Osteoblast (primary cell): ENCODE measurements around the gene BMP2. TPM values are rescaled to one million over a fixed set of nuclear protein-coding genes. Genes with fewer than 3 reads are reported as not detected.

Experiments used
- DNase-seq: peaks from one replicate; pipeline ENCODE4 v3.0.0; 2011; ENCODE audit warnings: low spot score, mixed read lengths; ENCODE audit not compliant: insufficient read length; ENCODE audit errors: missing footprints
- H2AFZ ChIP-seq: 2 replicates; pipeline ENCODE4 v1.6.0; 2011; ENCODE audit warnings: mild to moderate bottlenecking, low read length
- H3K27ac ChIP-seq: 2 replicates; pipeline ENCODE4 v1.5.1; 2011; ENCODE audit warnings: mild to moderate bottlenecking, low read depth, low read length, moderate library complexity
- H3K27me3 ChIP-seq: 2 replicates; pipeline ENCODE4 v1.6.0; 2012; ENCODE audit warnings: mild to moderate bottlenecking, control low read depth, inconsistent platforms, low read length, moderate library complexity; ENCODE audit not compliant: insufficient read depth
- H3K36me3 ChIP-seq: 2 replicates; pipeline ENCODE4 v1.5.1; 2011; ENCODE audit warnings: mild to moderate bottlenecking, low read length, control low read depth, moderate library complexity; ENCODE audit not compliant: insufficient read depth
- H3K4me1 ChIP-seq: 2 replicates; pipeline ENCODE4 v1.5.1; 2011; ENCODE audit warnings: mild to moderate bottlenecking, low read length, control low read depth, moderate library complexity; ENCODE audit not compliant: insufficient read depth
- H3K4me2 ChIP-seq: 2 replicates; pipeline ENCODE4 v1.6.0; 2011; ENCODE audit warnings: mild to moderate bottlenecking, low read length; ENCODE audit not compliant: insufficient read depth
- H3K4me3 ChIP-seq: fragments of 200-600 bp; sonication (generic); 3 replicates; pipeline ENCODE4 v1.5.1; 2012; ENCODE audit warnings: mild to moderate bottlenecking, low read length, inconsistent platforms; ENCODE audit not compliant: insufficient read depth
- H3K79me2 ChIP-seq: 2 replicates; pipeline ENCODE4 v1.6.0; 2012; ENCODE audit warnings: mild to moderate bottlenecking, low read length, control low read depth, inconsistent platforms; ENCODE audit not compliant: insufficient read depth
- H3K9me3 ChIP-seq: 2 replicates; pipeline ENCODE4 v1.5.1; 2011; ENCODE audit warnings: low read depth, low read length, control low read depth
- H4K20me1 ChIP-seq: 2 replicates; pipeline ENCODE4 v1.6.0; 2012; ENCODE audit warnings: mild to moderate bottlenecking, low read length, control low read depth; ENCODE audit not compliant: insufficient read depth
- total RNA-seq: library from RNA; depleted of rRNA; stranded (reverse); fragments of >200 nt; gene quantifications from 2 replicates; pipeline ENCODE4 v1.2.3, GENCODE V29; 2012
- TF ChIP-seq, protein P1 (sequence below): IDR thresholded peaks from 2 replicates; pipeline ENCODE4 v1.5.1; 2011; ENCODE audit warnings: mild to moderate bottlenecking, low read depth, low read length, moderate library complexity; ENCODE audit errors: extremely low read depth

Gene BMP2
- 1.8 TPM in 2 replicates for total RNA-seq

DNA sequence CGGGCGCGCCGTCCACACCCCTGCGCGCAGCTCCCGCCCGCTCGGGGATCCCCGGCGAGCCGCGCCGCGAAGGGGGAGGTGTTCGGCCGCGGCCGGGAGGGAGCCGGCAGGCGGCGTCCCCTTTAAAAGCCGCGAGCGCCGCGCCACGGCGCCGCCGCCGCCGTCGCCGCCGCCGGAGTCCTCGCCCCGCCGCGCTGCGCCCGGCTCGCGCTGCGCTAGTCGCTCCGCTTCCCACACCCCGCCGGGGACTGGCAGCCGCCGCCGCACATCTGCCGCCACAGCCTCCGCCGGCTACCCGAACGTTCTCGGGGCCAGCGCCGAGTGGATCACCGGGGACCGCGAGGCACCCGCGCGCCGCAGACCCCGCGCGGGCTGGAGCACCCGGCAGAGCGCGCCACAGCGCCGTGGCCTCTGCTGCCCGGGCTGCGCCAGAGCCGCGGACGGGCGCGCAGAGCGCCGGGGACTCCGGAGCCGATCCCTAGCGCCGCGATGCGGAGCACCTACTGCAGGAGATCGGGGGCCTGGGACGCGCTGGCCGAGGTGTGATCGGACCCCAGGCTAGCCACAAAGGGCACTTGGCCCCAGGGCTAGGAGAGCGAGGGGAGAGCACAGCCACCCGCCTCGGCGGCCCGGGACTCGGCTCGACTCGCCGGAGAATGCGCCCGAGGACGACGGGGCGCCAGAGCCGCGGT is at the start of gene BMP2:
Gene BMP2, plus strand, starts transcription at position 151 of the 692 bp plus-strand sequence. CDS start 2,441 bp downstream, outside the sequence.
- peak; percentile 93 for DNase-seq
- Histone ChIP-seq H3K4me3 (peak within 1 kb of the TSS; percentile 71), H3K27me3 (peaks cover 38% of the 10 kb centered on the region), H3K36me3 (no peaks in the 10 kb centered on the region), H3K79me2 (no peaks in the 10 kb centered on the region), H3K4me2 (peak within 1 kb of the TSS; percentile 84), H2AFZ (peak within 1 kb of the TSS; percentile 72), H4K20me1 (no peaks in the 10 kb centered on the region), H3K27ac (no peak within 1 kb of the TSS), H3K9me3 (no peaks in the 10 kb centered on the region), H3K4me1 (peaks cover 7% of the 10 kb centered on the region)
- TF ChIP-seq, protein P1, sequence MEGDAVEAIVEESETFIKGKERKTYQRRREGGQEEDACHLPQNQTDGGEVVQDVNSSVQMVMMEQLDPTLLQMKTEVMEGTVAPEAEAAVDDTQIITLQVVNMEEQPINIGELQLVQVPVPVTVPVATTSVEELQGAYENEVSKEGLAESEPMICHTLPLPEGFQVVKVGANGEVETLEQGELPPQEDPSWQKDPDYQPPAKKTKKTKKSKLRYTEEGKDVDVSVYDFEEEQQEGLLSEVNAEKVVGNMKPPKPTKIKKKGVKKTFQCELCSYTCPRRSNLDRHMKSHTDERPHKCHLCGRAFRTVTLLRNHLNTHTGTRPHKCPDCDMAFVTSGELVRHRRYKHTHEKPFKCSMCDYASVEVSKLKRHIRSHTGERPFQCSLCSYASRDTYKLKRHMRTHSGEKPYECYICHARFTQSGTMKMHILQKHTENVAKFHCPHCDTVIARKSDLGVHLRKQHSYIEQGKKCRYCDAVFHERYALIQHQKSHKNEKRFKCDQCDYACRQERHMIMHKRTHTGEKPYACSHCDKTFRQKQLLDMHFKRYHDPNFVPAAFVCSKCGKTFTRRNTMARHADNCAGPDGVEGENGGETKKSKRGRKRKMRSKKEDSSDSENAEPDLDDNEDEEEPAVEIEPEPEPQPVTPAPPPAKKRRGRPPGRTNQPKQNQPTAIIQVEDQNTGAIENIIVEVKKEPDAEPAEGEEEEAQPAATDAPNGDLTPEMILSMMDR = no peak

DNA sequence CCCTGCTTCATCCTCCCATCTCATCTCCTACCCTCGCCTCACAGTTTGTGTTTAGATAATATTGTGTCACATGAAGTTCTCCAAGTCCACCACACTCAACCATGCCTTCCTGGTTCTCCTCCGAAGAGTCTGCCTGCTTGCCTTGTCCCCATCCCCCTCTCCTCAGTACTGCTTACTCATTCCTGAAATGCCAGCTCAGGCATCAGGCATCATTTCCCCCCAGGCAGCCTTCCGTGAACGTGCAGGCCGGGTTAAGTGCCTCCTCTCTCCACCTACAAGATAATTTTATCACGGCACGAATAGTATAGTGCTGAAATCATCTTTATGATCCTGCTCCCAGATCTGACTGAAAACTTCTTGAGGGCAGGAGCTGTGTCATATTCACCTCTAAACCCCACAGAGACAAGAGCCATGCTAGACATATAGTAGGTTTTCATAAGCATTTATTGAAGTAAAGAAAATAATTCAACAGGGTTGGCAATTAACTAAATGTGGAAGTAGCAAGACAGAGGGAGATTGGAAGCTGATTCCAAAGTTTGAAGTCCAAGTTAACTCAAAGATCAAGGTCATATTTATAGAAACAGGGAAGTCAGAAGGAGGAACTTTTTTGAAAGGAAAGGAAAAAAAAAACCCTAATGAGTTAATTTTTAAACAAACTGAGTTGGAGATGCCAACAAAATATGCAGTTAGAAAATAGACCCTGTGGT is 48.7 kb upstream of the BMP2 start:
- Histone ChIP-seq H3K27me3 (no peaks in the 10 kb centered on the region), H3K27ac (no peak overlapping the region), H3K79me2 (no peaks in the 10 kb centered on the region), H3K36me3 (no peaks in the 10 kb centered on the region), H3K9me3 (no peaks in the 10 kb centered on the region), H3K4me2 (no peak overlapping the region), H4K20me1 (no peaks in the 10 kb centered on the region), H2AFZ (peak overlapping the region; percentile 36), H3K4me3 (no peak overlapping the region), H3K4me1 (no peaks in the 10 kb centered on the region)
- no peak for DNase-seq
- TF ChIP-seq, protein P1 = no peak

DNA sequence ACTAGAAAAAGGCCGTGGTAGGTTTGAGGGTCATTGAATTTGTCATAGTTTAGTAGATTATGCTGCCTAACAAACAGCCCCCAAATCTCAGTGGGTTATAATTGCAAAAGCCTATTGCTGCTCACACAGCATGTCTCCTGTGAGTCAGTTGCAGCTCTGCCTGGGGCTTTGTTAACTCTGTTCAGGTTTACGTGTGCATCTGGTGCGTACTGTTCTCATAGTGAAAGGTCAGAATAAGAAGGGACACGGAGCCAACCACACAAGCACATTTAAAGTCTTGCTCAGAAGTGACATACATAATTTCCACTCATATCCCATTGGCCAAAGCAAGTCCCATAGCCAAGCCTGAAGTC is 48.1 kb upstream of the BMP2 start:
- Histone ChIP-seq H3K79me2 (no peaks in the 10 kb centered on the region), H3K4me2 (no peak overlapping the region), H3K4me3 (no peak overlapping the region), H3K9me3 (no peaks in the 10 kb centered on the region), H4K20me1 (no peaks in the 10 kb centered on the region), H3K4me1 (no peaks in the 10 kb centered on the region), H3K36me3 (no peaks in the 10 kb centered on the region), H3K27me3 (no peaks in the 10 kb centered on the region), H3K27ac (no peak overlapping the region), H2AFZ (no peak overlapping the region)
- DNase-seq = no peak
- TF ChIP-seq, protein P1 = no peak

DNA sequence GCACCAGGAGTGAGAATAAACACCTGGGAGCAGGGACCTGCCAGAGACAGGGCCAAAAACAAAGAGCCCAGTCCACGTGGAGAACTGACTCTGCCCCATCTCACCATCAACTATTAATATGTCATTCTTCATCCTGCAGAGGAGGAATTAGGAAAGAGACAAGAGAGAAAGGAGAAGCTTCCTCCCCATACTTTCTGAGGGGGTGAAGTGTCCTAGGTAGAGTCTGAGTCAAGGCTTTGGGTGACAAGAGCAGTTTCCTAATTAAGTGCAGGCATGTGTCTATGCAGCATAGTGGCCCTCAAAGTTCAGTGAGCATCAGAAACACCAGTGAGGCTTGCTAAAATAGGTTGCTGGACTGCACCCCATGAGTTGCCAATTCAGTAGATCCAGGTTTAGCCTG is 40.7 kb upstream of the BMP2 start:
- H3K4me1 ChIP-seq = no peaks in the 10 kb centered on the region
- no peak overlapping the region for H3K4me2 ChIP-seq
- no peak overlapping the region for H3K4me3 ChIP-seq
- H3K27me3 ChIP-seq = no peaks in the 10 kb centered on the region
- TF ChIP-seq, protein P1 = no peak
- H3K9me3 ChIP-seq = no peaks in the 10 kb centered on the region
- no peaks in the 10 kb centered on the region for H3K79me2 ChIP-seq
- H2AFZ ChIP-seq = no peak overlapping the region
- H4K20me1 ChIP-seq = no peaks in the 10 kb centered on the region
- DNase-seq = no peak
- H3K36me3 ChIP-seq = no peaks in the 10 kb centered on the region
- no peak overlapping the region for H3K27ac ChIP-seq
